SKM-1 treated with dmso at 0.1 percent for 144 hours (cell line): ENCODE measurements around the gene GALNT9.

Experiments
- DNase-seq: peaks from one replicate; lab custom pipeline; 2025; ENCODE audit not compliant: unreplicated experiment; lab: John Stamatoyannopoulos, UW

Gene GALNT9

GRCh38 chr12:132217800-132218526 lies 111.4 kb downstream of the GALNT9 start:
- no peak for DNase-seq

- no peak for DNase-seq
Measured at GRCh38 chr12:132217371-132217770, 112.0 kb downstream of the GALNT9 start.

GRCh38 chr12:132216354-132216987 lies 112.9 kb downstream of the GALNT9 start:
- no peak for DNase-seq

- no peak for DNase-seq
Measured at GRCh38 chr12:132215299-132215989, 113.9 kb downstream of the GALNT9 start.

- no peak for DNase-seq
Measured at GRCh38 chr12:132214891-132215290, 114.5 kb downstream of the GALNT9 start.

- no peak for DNase-seq
Measured at GRCh38 chr12:132214161-132214476, 115.3 kb downstream of the GALNT9 start.

GRCh38 chr12:132213359-132214160 lies 115.8 kb downstream of the GALNT9 start:
- no peak for DNase-seq

GRCh38 chr12:132211816-132212215 lies 117.6 kb downstream of the GALNT9 start:
- no peak for DNase-seq

- DNase-seq: no peak
Measured at GRCh38 chr12:132211326-132211725, 118.1 kb downstream of the GALNT9 start.

GRCh38 chr12:132210223-132211055 lies 119.0 kb downstream of the GALNT9 start:
- DNase-seq: no peak

- no peak for DNase-seq
Measured at GRCh38 chr12:132209619-132210222, 119.7 kb downstream of the GALNT9 start.

GRCh38 chr12:132208153-132208823 lies 121.1 kb downstream of the GALNT9 start:
- DNase-seq: no peak

- DNase-seq: no peak
Measured at GRCh38 chr12:132207083-132207775, 122.2 kb downstream of the GALNT9 start.

- no peak for DNase-seq
Measured at GRCh38 chr12:132206046-132206434, 123.3 kb downstream of the GALNT9 start.

GRCh38 chr12:132205271-132206045 lies 123.9 kb downstream of the GALNT9 start:
- DNase-seq: no peak

GRCh38 chr12:132204793-132205270 lies 124.6 kb downstream of the GALNT9 start:
- no peak for DNase-seq

- no peak for DNase-seq
Measured at GRCh38 chr12:132204063-132204792, 125.2 kb downstream of the GALNT9 start.
